HuH-7.5 (cell line): Measurements from ENCODE around the gene CAPN2.
"Not testable (repeated sequence)": the region's sequence is repeated elsewhere in the genome, so short reads cannot be mapped to it uniquely, and the experiment has no call there.

Experiments
- DNase-seq: peaks from one replicate; pipeline ENCODE4 v3.0.0; 2011; ENCODE audit warnings: low spot score

Gene CAPN2

DNA sequence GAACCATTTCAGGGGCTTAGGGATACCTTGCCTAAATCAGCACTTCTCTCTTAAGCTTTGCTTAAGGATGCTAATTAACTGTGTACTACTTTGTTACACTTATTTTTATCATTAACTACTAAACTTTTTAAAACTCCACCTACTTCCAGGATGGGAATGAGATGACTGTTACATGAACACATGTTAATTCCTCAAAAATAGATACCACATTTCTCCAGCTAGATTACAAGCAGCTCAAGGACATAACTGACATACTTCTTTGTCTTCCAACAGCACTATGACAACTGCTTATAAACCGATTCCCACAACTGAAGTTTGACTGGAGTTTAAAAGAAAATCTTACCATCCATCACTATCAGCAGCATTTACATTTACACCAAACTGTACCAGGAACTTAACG lies 79.7 kb downstream of the CAPN2 start:
- DNase-seq = no peak

DNA sequence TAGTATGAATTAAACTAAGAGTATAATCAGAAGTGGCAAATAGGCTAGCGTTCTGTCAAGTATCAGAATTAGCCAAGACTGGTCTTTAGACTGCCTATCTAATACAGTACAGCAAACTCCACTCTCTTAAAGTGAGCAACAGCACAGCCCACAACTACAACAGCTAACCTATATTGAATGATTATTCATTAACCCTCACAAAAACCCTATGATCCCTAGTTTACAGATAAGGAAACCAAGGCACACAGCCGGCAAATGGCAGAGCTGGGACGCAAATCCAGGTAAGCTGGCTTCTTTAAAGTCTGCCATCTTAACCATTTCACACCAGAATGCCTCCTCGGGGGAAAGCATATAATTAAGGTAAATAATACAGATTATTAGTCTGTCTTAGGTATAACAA lies 81.4 kb downstream of the CAPN2 start:
- no peak for DNase-seq

DNA sequence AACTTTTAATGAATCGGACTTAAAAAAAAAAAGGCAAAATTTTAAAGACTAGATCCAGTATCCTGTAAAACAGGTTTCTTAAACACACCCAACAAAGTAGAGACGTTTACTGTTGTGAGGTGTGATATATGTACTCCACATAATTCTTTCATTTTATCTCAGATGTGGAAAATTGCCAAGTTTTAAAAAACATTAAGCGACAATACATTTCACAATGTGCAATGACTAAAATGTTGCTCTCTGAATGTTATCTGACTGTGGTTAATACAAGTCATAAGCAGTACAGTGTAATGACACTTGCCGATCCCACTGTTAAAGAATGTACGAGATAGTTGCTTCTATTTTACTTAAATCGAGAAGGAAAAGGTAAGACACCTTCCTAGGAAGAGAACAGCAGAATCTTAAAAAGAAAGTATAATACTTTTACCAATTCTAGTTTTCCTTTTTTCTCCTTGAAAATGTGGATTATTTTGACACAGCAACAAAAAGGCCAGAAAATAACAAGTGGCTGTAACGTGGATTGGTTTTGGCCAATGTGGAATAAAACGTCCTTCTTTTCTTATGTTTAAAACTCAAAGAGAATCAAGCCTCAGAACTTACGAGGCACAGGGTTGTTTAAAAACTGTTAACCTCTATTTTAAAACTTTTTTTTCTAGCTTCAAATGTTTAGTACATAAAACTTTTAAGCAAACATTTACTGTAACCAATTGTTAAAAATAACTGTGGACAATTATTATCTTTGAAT lies 82.0 kb downstream of the CAPN2 start:
- no peak for DNase-seq

DNA sequence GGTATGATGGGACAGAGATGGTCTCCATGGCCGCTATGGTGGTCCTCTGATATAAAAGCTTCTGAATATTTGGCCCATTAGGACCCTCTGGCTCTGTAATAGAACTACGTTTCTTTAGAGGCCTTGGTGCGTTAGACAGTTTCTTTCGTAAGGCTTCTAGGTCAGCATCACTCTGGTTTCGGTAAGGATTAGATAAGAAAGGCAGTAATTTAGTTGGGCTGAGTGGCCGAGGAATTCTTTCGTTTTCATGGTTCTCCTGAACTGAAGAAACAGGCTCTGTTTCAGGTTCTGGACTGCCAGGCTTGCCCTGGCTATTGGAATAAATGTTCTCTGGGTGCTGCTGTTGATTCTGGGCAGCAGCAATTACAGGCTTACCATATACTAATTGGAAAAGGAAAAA lies 83.9 kb downstream of the CAPN2 start:
- no peak for DNase-seq

DNA sequence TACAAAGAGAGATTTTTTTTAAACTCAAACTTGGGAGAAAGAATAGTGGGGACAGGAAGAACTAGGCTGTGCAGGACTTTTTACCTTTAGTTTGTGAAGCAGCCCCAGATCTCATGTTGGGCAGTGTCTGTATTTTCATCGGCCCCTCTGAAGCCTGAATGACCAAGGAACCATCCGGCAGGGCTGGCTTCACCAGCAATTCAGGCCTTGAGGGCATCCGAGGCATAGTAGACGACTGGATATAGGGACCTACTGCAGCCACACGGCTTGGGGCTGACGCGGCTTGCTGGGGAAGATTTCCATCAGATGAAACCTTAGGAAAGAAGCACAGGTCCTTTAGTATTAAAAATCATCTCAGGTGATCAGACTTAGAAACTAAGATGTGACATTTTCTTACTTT lies 89.7 kb downstream of the CAPN2 start:
- no peak for DNase-seq

DNA sequence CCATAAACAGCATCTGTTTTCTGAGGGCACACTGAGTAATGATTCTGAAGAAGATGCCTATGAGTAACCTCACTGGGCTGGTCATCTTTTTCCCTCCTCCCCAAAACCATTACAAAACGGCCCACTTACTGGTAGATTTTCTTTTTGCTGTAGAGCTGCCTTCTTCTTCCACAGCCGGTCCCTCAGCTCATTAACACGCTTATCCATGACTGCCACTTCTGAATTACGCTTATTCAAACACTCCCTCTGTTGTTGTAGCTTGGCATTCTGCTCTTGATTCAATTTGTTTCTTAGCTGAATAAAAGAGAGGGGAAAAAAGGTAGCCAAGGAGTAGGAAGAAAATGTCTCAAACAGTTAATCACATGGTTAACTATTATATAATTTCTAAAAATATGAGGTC lies 90.3 kb downstream of the CAPN2 start:
- DNase-seq = no peak

DNA sequence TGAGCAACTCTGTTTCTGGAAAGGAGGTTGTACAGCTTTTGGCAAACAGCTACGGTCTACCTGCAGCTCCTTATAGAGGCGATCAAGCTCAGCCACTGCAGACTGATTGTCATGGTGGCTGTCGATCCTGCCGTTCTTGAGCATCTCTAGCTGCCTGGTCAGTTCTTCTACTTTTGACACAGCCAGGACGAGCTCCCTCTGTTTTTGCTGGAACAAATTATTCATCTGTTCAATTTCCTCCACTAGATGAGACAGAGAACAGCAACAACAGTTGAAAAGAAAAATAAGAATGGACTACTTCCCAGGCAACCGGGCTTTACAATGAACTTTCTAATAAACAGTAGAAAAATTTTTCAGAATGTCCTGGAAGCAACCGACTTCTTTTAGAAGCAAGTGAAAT lies 90.9 kb downstream of the CAPN2 start:
- no peak for DNase-seq

DNA sequence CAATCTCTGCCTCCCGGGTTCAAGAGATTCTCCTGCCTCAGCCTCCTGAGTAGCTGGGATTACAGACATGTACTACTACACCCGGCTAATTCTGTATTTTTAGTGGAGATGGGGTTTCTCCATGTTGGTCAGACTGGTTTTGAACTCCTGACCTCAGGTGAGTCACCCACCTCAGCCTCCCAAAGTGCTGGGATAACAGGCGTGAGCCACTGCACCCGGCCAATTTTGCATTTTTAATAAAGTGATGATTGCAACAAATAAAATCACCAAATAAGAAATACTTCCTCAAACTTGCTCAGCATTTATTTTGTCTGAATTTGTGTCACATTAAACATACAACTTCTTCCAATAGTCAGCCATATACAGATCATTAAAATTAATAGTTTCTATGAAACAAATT lies 97.6 kb downstream of the CAPN2 start:
- not testable (repeated sequence) for DNase-seq

DNA sequence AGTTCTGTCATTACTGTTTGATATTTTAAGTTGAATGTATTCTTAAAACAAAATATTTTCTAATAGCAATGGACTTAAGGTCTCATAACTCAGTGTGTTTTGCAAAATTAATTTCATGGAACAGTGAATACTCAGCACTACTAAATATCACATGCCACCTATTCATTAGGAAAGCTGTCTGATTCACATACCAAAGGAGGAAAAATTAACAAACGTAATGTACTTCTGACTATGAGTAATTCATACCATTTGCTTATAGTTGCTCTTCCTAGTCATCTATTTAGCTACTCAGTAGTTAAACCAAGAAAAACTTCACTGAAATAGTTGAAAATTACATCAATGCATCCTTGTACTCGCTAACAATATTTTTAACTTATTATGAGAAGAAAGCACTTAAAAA lies 98.2 kb downstream of the CAPN2 start:
- DNase-seq = no peak

DNA sequence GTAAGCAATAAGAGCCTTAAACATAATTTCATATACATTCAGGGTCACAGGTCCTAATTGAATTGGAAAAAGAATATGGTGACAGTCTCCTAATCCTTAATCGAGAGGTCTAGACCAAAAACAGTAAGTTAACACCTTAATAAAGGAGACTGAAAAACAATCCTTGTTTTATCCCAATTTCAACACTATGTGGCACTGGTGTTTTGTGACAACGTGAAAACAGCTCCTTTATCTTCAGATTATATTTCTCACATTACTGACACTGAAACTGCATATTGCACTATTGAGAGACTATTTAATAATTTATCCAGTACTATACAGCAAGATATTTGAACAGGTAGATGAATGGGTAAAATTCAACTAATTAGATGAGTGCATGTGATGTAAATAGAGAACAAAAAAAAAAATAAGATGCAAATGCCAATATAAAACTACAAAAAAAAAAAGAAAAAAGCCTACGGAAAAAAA lies 99.3 kb downstream of the CAPN2 start:
- DNase-seq = no peak

DNA sequence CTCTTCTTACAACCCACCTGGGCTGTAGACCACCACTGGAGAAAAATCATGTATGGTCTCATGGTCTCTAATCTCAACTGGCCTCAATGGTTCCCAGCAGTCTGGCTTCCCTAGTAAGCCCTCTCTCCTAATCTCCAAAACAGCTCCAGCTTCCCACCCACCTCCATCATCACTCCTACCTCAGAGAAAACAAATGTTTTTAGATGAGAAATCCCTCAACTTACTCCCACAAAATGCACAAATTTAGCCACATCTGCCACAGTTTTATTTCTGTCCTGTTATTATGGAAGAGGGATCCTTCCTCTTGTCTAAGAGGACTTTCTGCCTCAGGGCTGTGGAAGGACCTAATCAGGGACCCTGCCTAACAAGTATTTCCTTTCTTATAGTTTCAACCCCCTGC lies 101.3 kb downstream of the CAPN2 start:
- DNase-seq = no peak

DNA sequence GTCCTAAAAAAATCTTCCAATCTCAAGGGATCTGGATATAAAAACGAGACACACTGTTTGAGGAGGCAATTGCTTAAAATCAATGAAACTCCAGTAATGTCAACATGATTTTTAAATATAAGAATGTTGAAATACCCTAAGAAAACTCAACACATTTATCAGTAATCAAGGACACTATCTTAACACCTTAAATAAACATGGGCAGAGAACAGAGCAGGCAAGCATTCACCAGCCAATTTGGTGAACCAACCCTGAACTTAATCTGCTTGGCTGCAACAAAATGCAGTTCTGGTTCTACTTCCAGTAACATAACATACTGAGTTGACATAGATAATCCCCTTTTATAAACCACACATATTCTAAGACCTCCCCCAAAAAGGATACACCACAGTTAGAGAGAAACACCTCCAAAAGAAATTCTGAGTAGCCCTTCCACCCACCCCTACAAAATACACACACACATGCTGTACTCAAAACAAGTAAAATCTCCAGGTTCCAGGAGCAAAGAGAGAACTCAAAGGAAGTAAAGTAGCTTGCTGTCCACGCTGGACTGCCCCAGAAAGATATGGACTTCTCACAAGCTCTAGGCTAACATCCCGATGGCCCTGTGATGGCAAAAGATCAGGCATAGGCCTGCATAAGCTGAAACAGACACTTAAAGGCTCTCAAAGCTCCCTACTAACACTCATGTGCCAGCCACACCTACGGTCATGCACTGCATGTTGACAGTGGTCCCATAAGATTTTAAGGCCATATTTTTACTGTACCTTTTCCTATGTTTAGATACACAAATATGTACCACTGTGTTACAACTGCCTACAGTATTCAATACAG lies 102.9 kb downstream of the CAPN2 start:
- no peak for DNase-seq

DNA sequence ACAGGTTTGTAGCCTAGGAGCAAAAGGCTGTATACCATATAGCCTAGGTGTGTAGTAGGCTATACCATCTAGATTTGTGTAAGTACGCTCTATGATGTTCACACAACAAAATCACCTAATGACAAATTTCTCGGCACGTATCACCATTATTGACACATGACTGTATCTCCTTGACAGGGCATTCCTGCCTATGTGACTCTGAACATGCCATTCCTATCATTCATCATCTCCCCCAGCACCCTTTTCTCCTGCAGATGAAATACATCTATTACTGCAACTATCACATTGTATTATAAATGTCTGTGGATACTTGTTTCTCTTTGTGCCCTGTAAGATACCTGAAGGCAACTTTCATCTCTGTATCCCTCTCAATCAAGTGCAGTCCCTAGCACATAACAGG lies 103.5 kb downstream of the CAPN2 start:
- DNase-seq = no peak

DNA sequence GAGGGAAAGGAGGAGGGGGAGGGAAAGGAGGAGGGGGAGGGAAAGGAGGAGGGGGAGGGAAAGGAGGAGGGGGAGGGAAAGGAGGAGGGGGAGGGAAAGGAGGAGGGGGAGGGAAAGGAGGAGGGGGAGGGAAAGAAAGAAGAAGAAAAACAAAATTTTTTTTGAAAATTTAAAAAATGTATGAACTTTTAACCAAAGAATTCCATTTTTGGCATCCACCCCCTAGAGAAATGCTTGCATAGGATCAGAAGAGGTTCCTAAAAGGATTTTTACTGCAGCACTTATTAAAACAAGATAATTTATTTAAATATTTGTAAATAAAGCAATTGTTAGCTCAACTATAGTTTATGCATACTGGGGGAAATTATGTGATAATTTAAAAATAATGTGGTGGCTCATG lies 104.9 kb downstream of the CAPN2 start:
- not testable (repeated sequence) for DNase-seq

DNA sequence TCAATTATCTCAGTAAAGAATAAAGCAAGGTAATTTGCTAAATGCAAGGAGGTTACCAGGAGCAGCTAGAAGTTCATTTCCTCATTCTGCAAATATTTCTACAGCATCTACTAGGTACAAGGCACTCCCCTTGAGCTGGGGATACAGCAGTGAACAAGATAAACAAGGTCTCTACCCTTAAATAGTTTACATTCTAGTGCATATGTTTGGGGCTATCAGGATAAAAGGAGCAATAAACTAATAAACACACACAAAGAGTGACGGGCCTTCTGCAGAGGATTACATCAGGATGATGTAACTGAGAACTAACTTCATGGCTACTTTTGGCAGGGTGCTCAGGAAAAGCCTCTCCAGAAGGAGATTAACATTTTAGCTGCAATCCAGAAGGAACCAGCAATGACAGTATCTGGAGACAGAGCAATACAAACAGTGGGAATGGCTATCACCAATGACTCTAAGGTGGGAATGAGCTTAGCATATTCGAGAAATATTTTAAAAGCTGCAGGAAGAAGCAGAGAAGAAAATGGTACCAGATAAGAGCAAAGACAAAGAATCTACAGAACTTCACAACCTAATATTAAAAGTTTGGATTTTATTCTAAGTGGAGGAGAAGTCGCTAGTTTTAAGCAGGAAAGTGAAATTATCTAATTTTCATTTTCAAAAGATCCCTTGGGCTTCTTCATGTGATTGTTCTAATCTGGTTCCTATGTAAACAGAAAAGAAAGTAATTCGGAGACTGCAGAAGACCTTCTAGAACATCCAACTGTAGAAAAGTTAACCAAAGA lies 107.6 kb downstream of the CAPN2 start:
- no peak for DNase-seq

DNA sequence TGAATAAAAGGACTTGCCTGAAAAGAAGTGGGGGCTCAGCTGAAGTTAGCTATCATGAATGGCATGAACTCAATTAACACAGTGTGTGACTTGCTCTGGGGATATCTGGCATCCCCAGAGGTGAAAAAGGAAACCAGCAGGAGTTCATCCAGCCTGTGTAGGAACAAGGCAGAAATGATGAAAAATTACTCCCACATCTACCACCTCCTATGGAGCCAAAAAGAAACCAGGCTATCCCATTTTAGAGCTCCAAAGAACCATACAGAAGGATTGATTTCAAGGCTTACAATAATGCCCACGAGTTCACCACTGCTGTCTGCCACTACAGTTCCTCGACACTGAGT lies 108.1 kb downstream of the CAPN2 start:
- DNase-seq = no peak

DNA sequence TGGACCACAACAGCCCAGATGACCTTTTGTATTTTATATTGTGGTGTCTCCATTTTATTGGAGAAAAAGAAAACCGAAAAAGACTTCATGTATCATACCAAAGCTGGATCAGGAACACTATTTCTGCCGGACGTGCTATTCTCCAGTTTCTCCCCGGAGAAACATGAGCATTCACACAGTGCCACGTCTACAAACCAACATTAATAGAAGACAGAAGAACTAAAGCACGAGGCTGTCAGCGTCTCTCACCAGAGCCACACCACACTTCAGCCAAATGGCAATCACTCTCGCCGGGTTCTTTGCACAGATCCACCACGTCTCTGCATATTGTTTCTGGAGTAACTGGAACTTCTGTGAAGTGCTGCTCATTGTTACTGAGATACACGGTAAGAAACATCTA lies 108.6 kb downstream of the CAPN2 start:
- DNase-seq = no peak

DNA sequence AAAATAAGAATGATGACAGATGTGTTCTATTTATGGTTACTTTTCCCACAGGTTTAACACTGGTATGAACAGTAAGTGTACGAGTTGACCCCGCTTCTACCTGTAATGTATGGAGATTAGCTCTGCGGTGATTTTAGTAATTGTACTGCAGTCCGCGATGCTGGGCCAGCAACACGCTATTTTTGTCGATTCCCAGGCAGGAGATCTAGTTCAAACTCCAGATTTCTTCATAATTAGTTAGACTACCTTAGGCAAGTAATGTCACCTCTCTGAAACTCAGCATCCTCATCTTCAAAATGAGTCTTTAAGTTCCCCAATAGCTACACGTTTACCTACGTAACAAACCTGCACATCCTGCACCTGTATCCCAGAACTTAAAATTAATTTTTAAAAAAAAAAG lies 111.9 kb downstream of the CAPN2 start:
- no peak for DNase-seq

DNA sequence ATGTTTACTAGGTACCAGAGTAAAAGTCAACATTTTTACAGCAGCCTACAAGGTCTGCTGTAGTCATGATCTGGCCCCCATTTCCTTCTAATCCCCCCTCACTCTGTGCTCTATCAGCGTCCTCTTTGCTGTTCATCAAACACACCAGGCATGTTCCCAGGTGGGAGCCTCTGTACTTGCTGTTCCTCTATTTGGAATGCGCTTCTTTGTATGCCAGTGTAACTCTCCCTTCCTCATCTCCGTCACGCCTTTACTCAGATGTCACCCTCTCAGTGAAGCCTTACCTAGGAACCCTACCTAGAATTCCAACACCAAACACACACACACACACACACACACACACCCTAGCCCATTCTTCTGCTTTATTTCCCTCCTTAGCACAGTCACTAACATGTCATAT lies 112.4 kb downstream of the CAPN2 start:
- DNase-seq = no peak
